Amygdala (tissue), 56 donors: ENCODE measurements around the gene FOXP3.

Experiments used
- DNase-seq, 56 donors: peaks; one replicate each; lab custom pipeline; 2025; lab: John Stamatoyannopoulos, UW

FOXP3 gene

GRCh38 chrX:49225858-49226257 is 38.7 kb downstream of the FOXP3 start:
- DNase-seq = no peak

GRCh38 chrX:49221868-49222267 is 42.6 kb downstream of the FOXP3 start:
- no peak for DNase-seq

- DNase-seq = no peak
These were observed 44.4 kb downstream of the FOXP3 start for GRCh38 chrX:49220100-49220499.

- no peak for DNase-seq
These were observed 49.4 kb downstream of the FOXP3 start for GRCh38 chrX:49214996-49215526.

GRCh38 chrX:49214416-49214815 is 50.1 kb downstream of the FOXP3 start:
- no peak for DNase-seq

GRCh38 chrX:49212861-49213260 is 51.6 kb downstream of the FOXP3 start:
- DNase-seq = no peak

GRCh38 chrX:49212209-49212608 is 52.3 kb downstream of the FOXP3 start:
- DNase-seq = no peak

- no peak for DNase-seq
These were observed 53.4 kb downstream of the FOXP3 start for GRCh38 chrX:49211074-49211473.

GRCh38 chrX:49210406-49210805 is 54.1 kb downstream of the FOXP3 start:
- DNase-seq = no peak

- peak in 29 of 56 donors; percentile 3 to 66 (median 17) for DNase-seq
These were observed 54.9 kb downstream of the FOXP3 start for GRCh38 chrX:49209434-49210251.

GRCh38 chrX:49208399-49208798 is 56.1 kb downstream of the FOXP3 start:
- no peak for DNase-seq

- no peak for DNase-seq
These were observed 58.0 kb downstream of the FOXP3 start for GRCh38 chrX:49206543-49206942.

GRCh38 chrX:49205443-49205842 is 59.1 kb downstream of the FOXP3 start:
- no peak for DNase-seq

GRCh38 chrX:49204709-49205108 is 59.8 kb downstream of the FOXP3 start:
- peak in 5 of 56 donors; percentile 0 to 22 (median 6) for DNase-seq

- no peak for DNase-seq
These were observed 60.5 kb downstream of the FOXP3 start for GRCh38 chrX:49204017-49204416.

GRCh38 chrX:49203536-49203935 is 61.0 kb downstream of the FOXP3 start:
- DNase-seq = peak in 5 of 56 donors; percentile 0 to 20 (median 7)

GRCh38 chrX:49202022-49202421 is 62.5 kb downstream of the FOXP3 start:
- no peak for DNase-seq
